B cell (primary cell): Measurements from ENCODE around the gene TCERG1L. TPM values are rescaled to one million over a fixed set of nuclear protein-coding genes. Genes with fewer than 3 reads are reported as not detected.

Source experiments
- ATAC-seq: fragments of 200-7000 bp; cut with Tn5 transposase; one replicate; pipeline ENCODE4 v1.10.0; 2021; ENCODE audit warnings: low read depth, mild to moderate bottlenecking, moderate number of reproducible peaks, moderate library complexity
- CTCF ChIA-PET: fragments of 350-600 bp; sonication (Branson Sonifier 250); formaldehyde crosslinking; loops from one replicate; lab custom pipeline; 2021; ENCODE audit warnings: antibody characterized with exemption, inconsistent platforms; lab: Charles Lee
- POLR2A ChIA-PET: fragments of 350-600 bp; sonication (Branson Sonifier 250); formaldehyde crosslinking; loops from one replicate; lab custom pipeline; 2021; ENCODE audit warnings: antibody characterized with exemption; lab: Charles Lee
- DNase-seq: peaks from one replicate; pipeline ENCODE4 v3.0.0; 2013
- H2AFZ ChIP-seq: 2 replicates; pipeline ENCODE4 v1.6.1; 2012; ENCODE audit warnings: mild to moderate bottlenecking, low read depth, low read length; ENCODE audit not compliant: insufficient read depth, poor library complexity, severe bottlenecking
- H3K27ac ChIP-seq, 2 donors: 1 replicate in 1 of 2; 2 replicates in 1 of 2; pipeline ENCODE4 v1.5.1; 2012 to 2013; ENCODE audit warnings: low read length in 2 of 2, mild to moderate bottlenecking in 2 of 2, moderate library complexity in 1 of 2
- H3K27me3 ChIP-seq, 4 experiments: fragments of 200-600 bp in 1 of 4; sonication (generic) in 1 of 4; replicated peaks in 1 of 4; 1 replicate in 2 of 4; 2 replicates in 2 of 4; pipeline versions ENCODE4 v1.6.1 to v1.7.0; 2013 to 2016; ENCODE audit warnings: low read length in 3 of 4, mild to moderate bottlenecking in 2 of 4, mixed read lengths in 1 of 4, moderate library complexity in 1 of 4; ENCODE audit not compliant: insufficient read depth in 4 of 4, control insufficient read depth in 3 of 4; ENCODE audit errors: control extremely low read depth in 1 of 4
- H3K36me3 ChIP-seq, 2 experiments: replicated peaks in 1 of 2; 1 replicate in 1 of 2; 2 replicates in 1 of 2; pipeline versions ENCODE4 v1.6.1 to v1.7.1; 2013; ENCODE audit warnings: low read length in 1 of 2; ENCODE audit not compliant: insufficient read depth in 2 of 2, control insufficient read depth in 1 of 2; ENCODE audit errors: control extremely low read depth in 1 of 2, extremely low read depth in 1 of 2
- H3K4me1 ChIP-seq, 2 donors: fragments of 200-600 bp in 1 of 2; sonication (generic) in 1 of 2; 1 replicate in 1 of 2; 2 replicates in 1 of 2; pipeline versions ENCODE4 v1.5.1 to v1.6.1; 2013 to 2017; ENCODE audit warnings: low read length in 2 of 2; ENCODE audit not compliant: control insufficient read depth in 2 of 2, insufficient read depth in 2 of 2
- H3K4me2 ChIP-seq: replicated peaks from 2 replicates; pipeline ENCODE3; 2012; ENCODE audit warnings: mild to moderate bottlenecking, low read depth, low read length; ENCODE audit not compliant: poor library complexity, severe bottlenecking
- H3K4me3 ChIP-seq, 5 experiments: fragments of 200-600 bp in 1 of 5; sonication (generic) in 1 of 5; 1 replicate in 3 of 5; 2 replicates in 2 of 5; pipeline versions ENCODE4 v1.5.1 to v1.7.0; 2011 to 2016; ENCODE audit warnings: low read length in 4 of 5, mild to moderate bottlenecking in 4 of 5, low read depth in 2 of 5, control low read depth in 1 of 5, moderate library complexity in 1 of 5; ENCODE audit not compliant: insufficient read depth in 1 of 5; ENCODE audit errors: control extremely low read depth in 1 of 5, extremely low read depth in 1 of 5
- H3K79me2 ChIP-seq: fragments of 200-600 bp; sonication (generic); one replicate; pipeline ENCODE4 v1.6.0; 2016; ENCODE audit warnings: low read length; ENCODE audit not compliant: control insufficient read depth, insufficient read depth
- H3K9ac ChIP-seq: fragments of 200-600 bp; sonication (generic); 2 replicates; pipeline ENCODE4 v1.6.1; 2017; ENCODE audit warnings: mild to moderate bottlenecking, low read length, moderate library complexity
- H3K9me3 ChIP-seq, 3 donors: one replicate each; pipeline versions ENCODE4 v1.6.1 to v1.7.1; 2013; ENCODE audit warnings: low read length in 2 of 3; ENCODE audit not compliant: control insufficient read depth in 2 of 3, insufficient read depth in 1 of 3; ENCODE audit errors: control extremely low read depth in 1 of 3
- H4K20me1 ChIP-seq: 2 replicates; pipeline ENCODE4 v1.6.0; 2012; ENCODE audit warnings: mild to moderate bottlenecking, low read length; ENCODE audit not compliant: insufficient read depth, control insufficient read depth, poor library complexity, severe bottlenecking
- H3K27ac Mint-ChIP-seq: one replicate; pipeline ENCODE4 v1.8.0; 2021; ENCODE audit warnings: mixed read lengths
- H3K27me3 Mint-ChIP-seq: one replicate; pipeline ENCODE4 v1.8.0; 2021; ENCODE audit warnings: mixed read lengths
- H3K4me1 Mint-ChIP-seq: one replicate; pipeline ENCODE4 v1.8.0; 2021; ENCODE audit warnings: mixed read lengths
- H3K4me3 Mint-ChIP-seq: one replicate; pipeline ENCODE4 v1.8.0; 2021; ENCODE audit warnings: mixed read lengths
- H3K9me3 Mint-ChIP-seq: one replicate; pipeline ENCODE4 v1.8.0; 2022; ENCODE audit warnings: mixed read lengths; ENCODE audit not compliant: insufficient read depth
- EZH2 ChIP-seq: IDR thresholded peaks from 2 replicates; pipeline ENCODE4 v1.6.1; 2012; ENCODE audit warnings: borderline replicate concordance, low read depth, mild to moderate bottlenecking, moderate library complexity, low read length; ENCODE audit not compliant: insufficient read depth, poor library complexity, severe bottlenecking
- WGBS: methylation state at CpG from one replicate; pipeline ENCODE4 v1.1.5; 2013; ENCODE audit warnings: missing lambda C conversion rate; ENCODE audit not compliant: insufficient coverage; 5-methylcytosine and 5-hydroxymethylcytosine counted together
- intact Hi-C: fragments of 100-400 bp; cut with micrococcal nuclease; formaldehyde crosslinking; loops from one replicate; pipeline ENCODE4 v1.10.0; 2022
- polyA plus RNA-seq: library from polyadenylated mRNA; depleted of rRNA; stranded (reverse); fragments of >200 nt; gene quantifications from 2 replicates; pipeline ENCODE4 v1.2.3, GENCODE V29; 2012
- total RNA-seq, 2 donors: library from RNA; stranded (reverse); fragments of 120-200 nt in 1 of 2; gene quantifications; 1 replicate in 1 of 2; 2 replicates in 1 of 2; pipeline versions ENCODE4 v1.2.3 to v1.2.4, GENCODE V29; 2013 to 2022
- TF ChIP-seq, protein P1 (sequence below): fragments of 200-600 bp; IDR thresholded peaks from one replicate; pipeline ENCODE4 v1.8.0; 2022; ENCODE audit warnings: antibody characterized with exemption, mild to moderate bottlenecking

Gene TCERG1L
- total and polyA plus RNA-seq, 2 donors (not counting 1 experiment from before 2014, with no cell fraction given), result 0.10 TPM; not detected in 1

DNA sequence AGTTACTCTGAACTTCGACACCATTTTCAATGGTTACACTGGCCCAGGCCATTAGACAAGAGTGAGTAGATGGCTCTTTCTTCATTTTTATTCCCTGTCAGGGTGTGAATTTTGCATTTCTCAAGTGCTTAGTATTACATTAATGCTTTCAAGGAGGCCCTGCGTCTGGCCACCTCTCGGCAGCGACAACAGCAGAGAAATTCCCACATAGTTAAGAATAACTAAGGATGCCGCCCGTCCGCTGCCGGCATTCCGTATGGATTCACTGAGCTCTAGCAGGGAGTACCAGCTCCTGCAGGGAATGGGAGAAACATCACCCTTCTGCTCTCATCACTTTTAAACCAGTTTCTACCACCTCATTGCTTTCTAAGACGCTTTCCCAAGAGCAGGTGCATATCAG lies 153.6 kb downstream of the TCERG1L start:
- H3K36me3 ChIP-seq, result no peaks in the 10 kb centered on the region
- H3K4me3 ChIP-seq, result no peak overlapping the region
- intact Hi-C loops, result no loop called here
- peaks cover 0 to 36% (median 0%) of the 10 kb centered on the region in 3 donors for H3K9me3 ChIP-seq
- no peak overlapping the region for H3K27ac ChIP-seq
- Mint-ChIP-seq H3K4me3 (no peak overlapping the region), H3K9me3 (no peaks in the 10 kb centered on the region), H3K27me3 (no peaks in the 10 kb centered on the region), H3K27ac (no peak overlapping the region), H3K4me1 (no peaks in the 10 kb centered on the region)
- H3K9ac ChIP-seq, result no peak overlapping the region
- no peaks in the 10 kb centered on the region for H4K20me1 ChIP-seq
- ChIA-PET CTCF (no interaction called here), POLR2A (no interaction called here)
- WGBS, result 100% methylated on average over 6 of the region's 10 CpGs
- no peak overlapping the region for H3K4me2 ChIP-seq
- H3K79me2 ChIP-seq, result no peaks in the 10 kb centered on the region
- no peak overlapping the region for H2AFZ ChIP-seq
- no peaks in the 10 kb centered on the region for H3K27me3 ChIP-seq
- no peaks in the 10 kb centered on the region for H3K4me1 ChIP-seq
- no peak for DNase-seq
- no peak for ATAC-seq
- no peak for TF ChIP-seq EZH2
- TF ChIP-seq, protein P1, sequence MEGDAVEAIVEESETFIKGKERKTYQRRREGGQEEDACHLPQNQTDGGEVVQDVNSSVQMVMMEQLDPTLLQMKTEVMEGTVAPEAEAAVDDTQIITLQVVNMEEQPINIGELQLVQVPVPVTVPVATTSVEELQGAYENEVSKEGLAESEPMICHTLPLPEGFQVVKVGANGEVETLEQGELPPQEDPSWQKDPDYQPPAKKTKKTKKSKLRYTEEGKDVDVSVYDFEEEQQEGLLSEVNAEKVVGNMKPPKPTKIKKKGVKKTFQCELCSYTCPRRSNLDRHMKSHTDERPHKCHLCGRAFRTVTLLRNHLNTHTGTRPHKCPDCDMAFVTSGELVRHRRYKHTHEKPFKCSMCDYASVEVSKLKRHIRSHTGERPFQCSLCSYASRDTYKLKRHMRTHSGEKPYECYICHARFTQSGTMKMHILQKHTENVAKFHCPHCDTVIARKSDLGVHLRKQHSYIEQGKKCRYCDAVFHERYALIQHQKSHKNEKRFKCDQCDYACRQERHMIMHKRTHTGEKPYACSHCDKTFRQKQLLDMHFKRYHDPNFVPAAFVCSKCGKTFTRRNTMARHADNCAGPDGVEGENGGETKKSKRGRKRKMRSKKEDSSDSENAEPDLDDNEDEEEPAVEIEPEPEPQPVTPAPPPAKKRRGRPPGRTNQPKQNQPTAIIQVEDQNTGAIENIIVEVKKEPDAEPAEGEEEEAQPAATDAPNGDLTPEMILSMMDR, result no peak

DNA sequence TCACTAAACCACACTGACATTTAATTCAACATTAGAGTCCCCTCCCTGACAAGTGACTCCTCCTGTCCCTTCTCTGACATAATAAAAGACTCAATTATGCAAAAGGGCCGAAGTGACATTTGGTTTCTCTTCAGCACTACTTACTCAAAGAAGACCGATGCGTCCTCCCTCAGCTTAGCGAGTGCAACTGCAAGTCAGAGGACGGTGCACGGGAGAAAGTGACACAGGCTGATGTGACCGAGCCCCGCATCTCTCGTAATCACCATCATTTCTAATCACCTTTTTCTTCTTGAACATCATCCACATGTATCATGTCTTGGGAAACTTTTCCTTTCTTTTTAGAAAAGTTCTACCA lies 155.7 kb downstream of the TCERG1L start:
- DNase-seq, result no peak
- Mint-ChIP-seq H3K4me3 (no peak overlapping the region), H3K4me1 (no peaks in the 10 kb centered on the region), H3K27me3 (no peaks in the 10 kb centered on the region), H3K27ac (no peak overlapping the region), H3K9me3 (peaks cover 5% of the 10 kb centered on the region)
- POLR2A ChIA-PET, result no interaction called here
- H3K9me3 ChIP-seq, result peaks cover 0 to 39% (median 0%) of the 10 kb centered on the region in 3 donors
- intact Hi-C loops, result no loop called here
- no peaks in the 10 kb centered on the region for H4K20me1 ChIP-seq
- no peak for ATAC-seq
- CTCF ChIA-PET, result no interaction called here
- no peaks in the 10 kb centered on the region for H3K36me3 ChIP-seq
- H3K27me3 ChIP-seq, result no peaks in the 10 kb centered on the region
- H3K79me2 ChIP-seq, result no peaks in the 10 kb centered on the region
- WGBS, result 66% methylated on average over 9 of the region's 9 CpGs
- H3K27ac ChIP-seq, result no peak overlapping the region
- H3K4me2 ChIP-seq, result no peak overlapping the region
- H3K9ac ChIP-seq, result no peak overlapping the region
- H3K4me3 ChIP-seq, result no peak overlapping the region
- TF ChIP-seq, protein P1, result no peak
- TF ChIP-seq EZH2, result no peak
- H2AFZ ChIP-seq, result no peak overlapping the region
- no peaks in the 10 kb centered on the region for H3K4me1 ChIP-seq
